Keratinocyte (primary cell): Measurements from ENCODE around the gene HIVEP1. TPM values are rescaled to one million over a fixed set of nuclear protein-coding genes. Genes with fewer than 3 reads are reported as not detected.

Experiments used
- DNase-seq: peaks from one replicate; pipeline ENCODE4 v3.0.0-alpha.2; 2011; ENCODE audit warnings: low read depth, missing footprints, low spot score
- FAIRE-seq: peaks from 2 replicates; lab custom pipeline; 2011; peaks lifted over from hg19 to GRCh38; lab: Jason Lieb, UNC
- H2AFZ ChIP-seq: 2 replicates; pipeline ENCODE4 v1.6.0; 2012; ENCODE audit warnings: low read length, control low read depth, inconsistent platforms; ENCODE audit not compliant: control insufficient read depth
- H3K27ac ChIP-seq: 2 replicates; pipeline ENCODE4 v1.5.1; 2011; ENCODE audit warnings: low read length; ENCODE audit not compliant: control insufficient read depth, insufficient read depth
- H3K27me3 ChIP-seq: 3 replicates; pipeline ENCODE4 v1.6.0; 2011; ENCODE audit warnings: low read length; ENCODE audit not compliant: control insufficient read depth, insufficient read depth; ENCODE audit errors: extremely low read depth
- H3K36me3 ChIP-seq, 2 experiments: 2 replicates in 1 of 2; 3 replicates in 1 of 2; pipeline ENCODE4 v1.5.1; 2011; ENCODE audit warnings: low read length in 2 of 2, mild to moderate bottlenecking in 1 of 2; ENCODE audit not compliant: control insufficient read depth in 2 of 2, insufficient read depth in 2 of 2; ENCODE audit errors: extremely low read depth in 1 of 2
- H3K4me1 ChIP-seq: 3 replicates; pipeline ENCODE4 v1.5.1; 2011; ENCODE audit warnings: low read length; ENCODE audit not compliant: control insufficient read depth, insufficient read depth; ENCODE audit errors: extremely low read depth
- H3K4me2 ChIP-seq: 3 replicates; pipeline ENCODE4 v1.6.0; 2011; ENCODE audit warnings: low read depth, low read length; ENCODE audit not compliant: control insufficient read depth, insufficient read depth; ENCODE audit errors: extremely low read depth
- H3K4me3 ChIP-seq, 3 experiments: fragments of 200-600 bp in 1 of 3; sonication (generic) in 1 of 3; 2 replicates in 2 of 3; 3 replicates in 1 of 3; pipeline ENCODE4 v1.5.1; 2011 to 2016; ENCODE audit warnings: low read length in 3 of 3, mild to moderate bottlenecking in 3 of 3, control low read depth in 2 of 3, inconsistent platforms in 1 of 3, low read depth in 1 of 3, mixed read lengths in 1 of 3, mixed run types in 1 of 3, moderate library complexity in 1 of 3; ENCODE audit not compliant: control insufficient read depth in 2 of 3, insufficient read depth in 2 of 3; ENCODE audit errors: extremely low read depth in 1 of 3
- H3K79me2 ChIP-seq: 2 replicates; pipeline ENCODE4 v1.6.0; 2012; ENCODE audit warnings: low read length; ENCODE audit not compliant: control insufficient read depth, insufficient read depth
- H3K9ac ChIP-seq: 3 replicates; pipeline ENCODE4 v1.6.0; 2011; ENCODE audit warnings: low read length; ENCODE audit not compliant: control insufficient read depth, insufficient read depth; ENCODE audit errors: extremely low read depth
- H3K9me1 ChIP-seq: 3 replicates; pipeline ENCODE4 v1.6.0; 2011; ENCODE audit warnings: low read length; ENCODE audit not compliant: control insufficient read depth, insufficient read depth; ENCODE audit errors: extremely low read depth
- H3K9me3 ChIP-seq: 2 replicates; pipeline ENCODE4 v1.5.1; 2012; ENCODE audit warnings: low read depth, low read length; ENCODE audit not compliant: control insufficient read depth
- H4K20me1 ChIP-seq: 3 replicates; pipeline ENCODE4 v1.6.0; 2011; ENCODE audit warnings: low read length; ENCODE audit not compliant: control insufficient read depth, insufficient read depth; ENCODE audit errors: extremely low read depth
- CTCF ChIP-seq, 3 experiments: IDR thresholded peaks in 1 of 3; conservative IDR thresholded peaks in 1 of 3; optimal IDR thresholded peaks in 1 of 3; 2 replicates in 2 of 3; 3 replicates in 1 of 3; pipeline versions ENCODE3 to v1.5.1; 2011; ENCODE audit warnings: low read length in 3 of 3, mild to moderate bottlenecking in 3 of 3, moderate library complexity in 2 of 3, control low read depth in 1 of 3, inconsistent platforms in 1 of 3; ENCODE audit not compliant: insufficient read depth in 2 of 3; ENCODE audit errors: extremely low read depth in 1 of 3
- EZH2 ChIP-seq: IDR thresholded peaks from one replicate; pipeline ENCODE4 v1.6.1; 2012; ENCODE audit warnings: inconsistent platforms, mild to moderate bottlenecking, low read length, moderate library complexity
- dilution Hi-C: fragments of 300-500 bp; cut with MboI; formaldehyde crosslinking; loops from one replicate; pipeline ENCODE4 v1.7.0; 2020; ENCODE audit warnings: low sequenced_read_pairs; ENCODE audit not compliant: extremely low pct_ligation_motif_present
- polyA plus RNA-seq, 5 experiments: library from polyadenylated mRNA; depleted of rRNA in 3 of 5; stranded (reverse) in 3 of 5; stranded (forward) in 1 of 5; unstranded in 1 of 5; fragments of >200 nt; gene quantifications; 1 replicate in 1 of 5; 2 replicates in 3 of 5; 3 replicates in 1 of 5; pipeline versions ENCODE4 v1.2.1 to v1.2.3, GENCODE V29; 2011 to 2012; ENCODE audit warnings: missing spikeins in 2 of 5, low read depth in 1 of 5, low replicate concordance in 1 of 5

Gene HIVEP1
- polyA plus RNA-seq, 1 donor (not counting 4 experiments of a cell fraction or from before 2014, with no cell fraction given): 13.7 TPM

GRCh38 chr6:11977193-11977592 is 34.9 kb upstream of the HIVEP1 start:
- Histone ChIP-seq H2AFZ (no peak overlapping the region), H3K9ac (no peak overlapping the region), H3K4me2 (no peak overlapping the region), H3K9me1 (no peaks in the 10 kb centered on the region), H4K20me1 (no peaks in the 10 kb centered on the region), H3K27me3 (no peaks in the 10 kb centered on the region), H3K36me3 (no peaks in the 10 kb centered on the region), H3K9me3 (no peaks in the 10 kb centered on the region), H3K79me2 (no peaks in the 10 kb centered on the region), H3K4me3 (no peak overlapping the region), H3K27ac (no peak overlapping the region), H3K4me1 (peaks cover 8% of the 10 kb centered on the region)
- no peak for FAIRE-seq
- no peak for DNase-seq
- TF ChIP-seq EZH2: no peak
- TF ChIP-seq CTCF (optimal IDR thresholded peaks at IDR 0.05 in 1 of 3, IDR thresholded peaks at IDR 0.05 in 1 of 3, conservative IDR thresholded peaks at IDR 0.05 in 1 of 3; ENCODE audit: extremely low read depth in 1 of 3, insufficient read depth in 2 of 3, low read length in 3 of 3): no peak
- dilution Hi-C loops: no loop called here

GRCh38 chr6:11977738-11978137 is 34.4 kb upstream of the HIVEP1 start:
- DNase-seq: no peak
- H3K27ac ChIP-seq: no peak overlapping the region
- FAIRE-seq: no peak
- no peaks in the 10 kb centered on the region for H3K27me3 ChIP-seq
- H3K9ac ChIP-seq: no peak overlapping the region
- TF ChIP-seq EZH2 (no peak), CTCF (optimal IDR thresholded peaks at IDR 0.05 in 1 of 3, IDR thresholded peaks at IDR 0.05 in 1 of 3, conservative IDR thresholded peaks at IDR 0.05 in 1 of 3; ENCODE audit: extremely low read depth in 1 of 3, insufficient read depth in 2 of 3, low read length in 3 of 3) (no peak)
- no peaks in the 10 kb centered on the region for H3K9me3 ChIP-seq
- H3K4me3 ChIP-seq: no peak overlapping the region
- no peaks in the 10 kb centered on the region for H3K79me2 ChIP-seq
- H3K36me3 ChIP-seq: no peaks in the 10 kb centered on the region
- H4K20me1 ChIP-seq: no peaks in the 10 kb centered on the region
- dilution Hi-C loops: no loop called here
- H3K4me2 ChIP-seq: no peak overlapping the region
- no peaks in the 10 kb centered on the region for H3K9me1 ChIP-seq
- H3K4me1 ChIP-seq: peaks cover 8% of the 10 kb centered on the region
- H2AFZ ChIP-seq: no peak overlapping the region
